Stimulated activated CD4-positive, alpha-beta T cell treated with anti-CD3 and anti-CD28 coated beads, Interleukin-2, amount 100 ng/mL, for 48 hours (primary cell): ENCODE data around the gene RAD51AP1.

Source experiments
- DNase-seq, 2 donors: peaks; one replicate each; pipeline ENCODE4 v3.0.0-alpha.2; 2020

The RAD51AP1 gene

DNA sequence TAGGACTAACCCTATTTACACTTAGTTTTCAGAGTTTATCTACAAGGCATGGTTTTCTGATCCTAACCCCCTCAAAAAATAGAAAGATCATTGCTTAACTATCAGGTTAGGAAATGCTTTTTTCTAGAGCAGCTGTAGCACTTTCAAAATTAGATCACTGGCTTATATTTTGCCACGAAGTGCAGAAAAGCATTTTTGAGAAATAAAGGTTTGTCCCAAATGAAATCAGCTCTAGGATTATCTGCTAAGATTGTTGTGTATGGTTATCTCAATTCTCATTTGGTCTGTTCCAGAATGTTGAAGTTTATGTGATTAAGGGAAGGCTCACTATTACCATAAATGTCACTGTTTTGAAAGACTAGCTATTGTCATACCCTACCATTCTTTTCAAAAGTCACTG, 13.5 kb downstream of the RAD51AP1 start:
- no peak for DNase-seq

- DNase-seq, result no peak
Measured at GRCh38 chr12:4553943-4554342, 15.3 kb downstream of the RAD51AP1 start.

GRCh38 chr12:4555804-4556203, 17.1 kb downstream of the RAD51AP1 start:
- no peak for DNase-seq

DNA sequence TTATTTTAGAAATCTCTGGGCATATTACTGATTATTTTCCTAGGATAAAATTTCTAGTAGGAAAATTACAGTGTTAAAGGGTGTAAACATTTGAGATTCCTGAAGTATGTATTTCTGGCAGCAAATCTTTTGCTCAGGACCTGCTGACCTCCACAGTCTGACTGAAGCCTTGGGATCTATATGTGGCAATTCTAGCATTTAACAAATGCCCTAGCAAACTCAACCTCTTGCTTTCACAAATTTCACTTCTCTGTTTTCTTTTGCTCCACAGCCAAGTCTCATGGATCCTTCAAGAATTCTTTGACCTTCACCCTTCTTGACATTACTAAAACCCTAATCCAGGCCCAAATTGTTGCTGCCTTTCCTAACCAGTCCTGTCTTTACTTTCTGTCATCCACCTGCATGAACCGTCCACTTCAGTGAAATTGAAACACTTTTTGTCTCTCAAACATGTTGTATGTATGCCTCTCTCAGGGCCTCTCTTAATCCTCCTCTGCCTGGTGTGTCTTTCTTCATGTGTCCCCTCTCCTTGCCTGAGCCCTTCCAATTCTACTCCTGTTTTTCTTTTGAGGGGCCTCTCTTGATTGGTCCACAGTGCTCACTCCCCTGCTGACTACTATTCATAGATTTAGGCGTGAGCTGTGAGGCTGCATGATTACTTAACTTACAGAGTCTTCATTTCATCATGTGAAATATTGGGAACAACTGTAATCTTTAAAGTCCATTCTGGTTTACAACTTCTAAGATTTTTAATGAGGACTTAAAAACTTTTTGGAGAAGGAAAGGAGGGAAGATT, 18.2 kb downstream of the RAD51AP1 start:
- DNase-seq, result no peak

DNA sequence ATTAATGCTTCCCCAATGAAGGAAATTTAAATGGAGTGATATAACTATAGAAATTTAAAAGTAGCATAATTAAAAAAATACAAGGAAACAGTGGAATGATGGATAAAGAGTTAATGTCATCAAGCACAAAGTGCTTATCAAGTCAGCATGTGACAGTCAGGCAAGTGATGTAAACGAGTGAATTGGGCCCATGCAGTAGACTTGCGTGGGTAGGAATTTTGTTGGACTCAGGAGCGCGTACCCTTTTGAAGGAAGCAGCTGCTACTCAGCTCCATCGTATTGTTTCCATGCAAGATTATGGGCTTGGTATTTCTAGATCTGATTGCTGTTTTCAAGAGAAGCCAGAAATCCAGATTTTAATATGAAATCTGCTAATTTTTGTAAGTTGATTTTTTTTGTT, 18.9 kb downstream of the RAD51AP1 start:
- DNase-seq, result no peak

DNA sequence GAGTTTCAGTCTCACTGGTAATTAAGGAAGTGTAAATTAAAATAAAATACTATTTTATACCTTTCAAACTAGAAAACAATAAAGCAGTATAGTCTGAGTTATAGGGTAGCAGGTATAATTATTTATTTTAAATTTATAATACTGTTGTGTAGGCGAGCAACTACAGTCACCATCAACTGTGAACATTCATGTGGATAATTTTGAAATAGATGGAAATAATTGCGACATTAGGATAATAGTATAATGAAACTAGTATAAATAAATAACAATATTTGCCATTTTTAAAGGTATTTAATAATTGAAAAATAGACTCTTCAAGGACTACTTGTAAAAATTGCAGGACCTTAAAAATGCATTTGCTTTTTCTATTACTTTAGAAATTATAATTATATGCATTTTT, 19.5 kb downstream of the RAD51AP1 start:
- no peak for DNase-seq

DNA sequence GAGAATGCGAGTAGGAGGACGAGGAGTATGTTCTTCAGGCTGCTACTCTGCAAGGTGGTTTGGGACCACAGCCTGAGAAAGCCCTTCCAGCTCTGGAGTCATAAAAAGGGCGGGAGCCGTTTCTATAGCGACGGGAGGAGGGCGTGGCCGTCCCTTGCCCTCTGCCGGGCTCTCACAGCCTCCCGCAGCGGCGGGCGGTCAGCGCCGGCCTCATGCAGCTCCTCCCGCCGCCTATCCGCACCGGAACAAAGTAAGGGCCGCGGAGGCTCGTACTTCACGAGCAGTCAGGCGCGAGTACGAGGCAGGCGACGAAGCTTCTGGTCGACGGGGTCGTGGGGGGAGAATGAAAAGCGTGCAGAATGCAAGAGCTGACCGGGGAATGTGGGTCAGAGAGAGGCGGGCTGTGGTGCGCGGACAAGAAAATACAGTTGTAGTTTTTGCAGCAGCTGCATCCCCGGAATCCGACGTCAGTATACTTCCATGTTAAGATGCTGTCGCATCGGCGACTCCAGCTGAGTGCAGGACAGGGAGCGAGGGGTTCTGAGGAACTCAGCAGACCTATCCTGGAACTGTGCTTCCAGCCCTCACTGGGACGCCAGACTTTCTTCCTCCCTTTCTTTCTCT, 23.5 kb downstream of the RAD51AP1 start, which contains the start of gene DYRK4:
Gene DYRK4, plus strand, starts transcription at position 175 of the 624 bp plus-strand sequence. Its CDS starts 38 bp downstream, at position 213.
- DNase-seq, result no peak

GRCh38 chr12:4563336-4563735, 24.6 kb downstream of the RAD51AP1 start:
- DNase-seq, result no peak

DNA sequence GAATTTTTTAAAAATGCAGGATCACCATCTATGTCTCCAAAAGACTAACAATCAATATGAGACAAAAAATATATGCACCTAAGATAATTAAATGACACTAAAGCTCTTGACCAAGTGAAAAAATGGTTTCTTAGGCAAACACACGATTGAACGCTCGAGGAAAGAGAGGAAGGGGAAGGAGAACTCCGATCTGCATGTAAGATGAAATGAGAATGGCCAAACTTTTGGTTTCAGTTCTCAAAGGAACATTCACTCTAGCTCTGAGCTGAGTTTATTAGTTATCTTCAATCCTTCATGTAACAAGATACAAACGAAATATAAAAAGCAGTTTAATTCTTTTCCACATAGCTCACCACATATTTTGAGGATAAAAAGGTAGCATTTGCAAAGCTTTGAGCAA, 26.1 kb downstream of the RAD51AP1 start:
- DNase-seq, result no peak

DNA sequence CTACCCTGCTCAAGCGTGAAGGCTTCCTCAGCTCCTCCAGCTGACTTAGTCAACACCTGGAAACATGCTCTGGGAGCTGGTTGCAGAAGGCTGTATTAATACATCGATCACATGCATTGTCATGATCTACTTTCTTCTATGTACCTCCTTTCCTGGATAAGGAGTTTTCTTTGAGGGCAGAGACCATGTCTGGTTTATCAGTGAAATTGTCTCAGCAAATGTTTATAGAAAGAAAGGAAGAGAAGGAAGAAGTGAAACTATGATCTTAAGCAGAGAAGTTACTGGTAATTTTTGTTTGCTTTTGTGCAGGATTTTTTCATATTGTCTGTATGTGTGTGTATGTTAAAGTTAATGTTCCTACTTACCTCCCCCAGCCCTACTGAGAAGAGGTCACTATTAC, 27.8 kb downstream of the RAD51AP1 start:
- no peak for DNase-seq

- no peak for DNase-seq
Measured at GRCh38 chr12:4567073-4567881, 28.6 kb downstream of the RAD51AP1 start.

DNA sequence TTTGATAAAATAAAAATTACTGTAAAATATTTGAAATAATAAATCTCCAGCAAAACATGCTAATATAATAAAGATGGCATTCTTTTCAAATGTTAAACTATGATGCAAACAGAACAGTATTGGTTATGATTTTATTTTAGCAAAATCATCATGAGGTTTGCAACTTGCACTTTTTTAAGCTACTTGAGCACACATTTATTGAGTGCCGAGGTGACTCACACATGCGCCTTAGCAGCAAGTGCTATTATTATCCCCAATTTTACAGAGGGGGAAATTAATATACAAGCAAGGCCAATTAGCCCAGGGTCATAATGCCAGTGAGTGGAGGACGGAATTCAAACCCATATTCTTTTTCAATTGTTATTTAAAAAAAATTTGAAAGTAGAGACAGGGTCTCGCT, 30.6 kb downstream of the RAD51AP1 start:
- no peak for DNase-seq

- DNase-seq, result no peak
Measured at GRCh38 chr12:4572680-4573079, 34.0 kb downstream of the RAD51AP1 start.

GRCh38 chr12:4579305-4580102, 40.8 kb downstream of the RAD51AP1 start:
- DNase-seq, result no peak

DNA sequence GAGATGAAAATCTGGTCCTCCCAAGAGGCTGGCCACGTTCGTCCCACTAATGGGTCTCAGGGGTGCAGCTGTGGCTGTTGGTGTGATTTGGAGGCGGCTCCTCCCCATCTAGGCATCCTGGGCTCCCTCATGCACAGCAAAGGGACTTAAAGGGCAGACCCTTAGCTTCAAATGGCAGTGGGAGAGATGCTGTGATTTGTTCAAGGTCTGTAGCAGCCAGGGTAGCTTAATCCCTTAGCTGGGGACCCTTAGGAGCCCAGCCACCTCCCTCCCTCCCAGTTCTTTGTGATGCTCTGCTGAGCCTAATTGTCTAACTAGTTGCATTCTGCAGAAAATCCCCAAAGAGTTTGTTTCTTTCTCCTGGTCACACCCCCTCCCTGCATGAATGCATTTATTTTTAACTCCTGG, 41.6 kb downstream of the RAD51AP1 start:
- DNase-seq, result no peak

- DNase-seq, result no peak
Measured at GRCh38 chr12:4584281-4584680, 45.6 kb downstream of the RAD51AP1 start.

GRCh38 chr12:4584896-4585295, 46.2 kb downstream of the RAD51AP1 start:
- no peak for DNase-seq

DNA sequence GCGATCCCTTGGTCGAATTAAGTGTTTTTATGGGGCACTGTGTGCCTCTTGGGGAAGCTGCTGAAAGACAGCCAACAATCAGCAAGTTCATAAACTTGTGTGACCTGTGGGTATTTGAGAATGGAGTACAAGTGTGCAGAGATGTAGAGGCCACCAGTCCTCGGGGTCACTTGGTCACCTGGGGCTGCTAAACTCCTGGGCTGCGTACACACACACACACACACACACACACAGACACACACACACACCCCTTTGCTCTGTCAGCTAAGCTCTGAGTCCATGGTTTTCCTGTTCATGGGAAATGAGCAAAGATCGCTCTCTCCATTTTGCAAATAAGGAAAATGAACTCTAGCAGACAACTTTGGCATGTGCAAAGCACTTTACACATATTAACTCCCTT, 47.8 kb downstream of the RAD51AP1 start:
- no peak for DNase-seq

- no peak for DNase-seq
Measured at GRCh38 chr12:4587108-4587507, 48.4 kb downstream of the RAD51AP1 start.

DNA sequence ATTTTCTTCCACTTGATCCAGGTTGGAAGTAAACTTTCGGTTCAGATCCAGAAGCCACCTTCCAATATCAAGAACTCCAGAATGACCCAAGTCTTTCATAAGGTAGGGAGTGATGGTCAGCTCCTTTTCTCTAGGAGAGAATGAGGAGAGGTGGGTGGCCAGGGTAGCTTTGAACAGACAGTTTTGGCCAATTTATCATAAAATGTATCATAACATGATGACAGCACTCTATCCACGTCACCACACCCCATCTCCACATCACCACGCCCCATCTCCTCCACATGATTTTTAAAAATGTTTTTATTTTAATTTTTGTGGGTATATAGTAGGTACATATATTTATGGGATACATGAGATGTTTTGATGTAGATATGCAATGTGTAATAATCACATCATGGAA, 50.2 kb downstream of the RAD51AP1 start:
- no peak for DNase-seq

- DNase-seq, result no peak
Measured at GRCh38 chr12:4589941-4590340, 51.3 kb downstream of the RAD51AP1 start.

DNA sequence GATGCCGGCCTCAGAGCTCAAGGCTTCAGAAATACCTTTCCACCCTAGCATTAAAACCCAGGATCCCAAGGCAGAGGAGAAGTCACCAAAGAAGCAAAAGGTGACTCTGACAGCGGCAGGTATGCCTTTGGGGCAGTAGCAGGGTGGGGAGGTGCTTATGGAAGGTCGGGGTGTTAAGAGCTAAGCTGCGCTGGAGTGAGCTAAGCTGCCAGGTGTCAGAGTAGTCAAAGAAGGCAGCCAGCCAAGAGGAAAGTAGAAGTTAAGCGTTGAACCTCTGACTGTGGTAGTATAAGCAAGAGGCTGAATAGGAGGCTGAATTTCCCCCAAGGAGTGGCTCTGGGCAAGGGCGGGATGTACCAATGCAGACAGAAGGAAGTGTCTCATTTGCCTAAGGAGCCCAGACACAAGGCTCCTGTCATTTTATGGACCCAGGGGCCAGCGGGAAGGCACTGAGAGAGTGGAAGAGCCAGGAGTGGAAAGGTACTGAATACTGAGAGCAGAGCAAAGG, 52.5 kb downstream of the RAD51AP1 start:
- no peak for DNase-seq

DNA sequence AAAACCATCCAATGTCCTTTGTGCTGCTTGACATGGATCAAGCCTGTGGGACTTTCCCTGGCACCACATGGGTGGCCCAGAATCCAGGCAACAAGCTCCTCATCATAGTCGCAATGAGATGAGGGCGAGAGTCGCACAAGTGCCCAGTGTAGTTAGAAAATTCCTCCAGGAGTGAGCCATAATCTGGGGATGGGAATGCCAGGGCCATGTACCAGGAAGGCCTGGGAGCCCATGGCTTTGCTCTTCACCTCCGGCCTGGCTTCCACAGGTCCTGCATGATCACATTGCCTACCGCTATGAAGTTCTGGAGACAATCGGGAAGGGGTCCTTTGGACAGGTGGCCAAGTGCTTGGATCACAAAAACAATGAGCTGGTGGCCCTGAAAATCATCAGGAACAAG, 57.2 kb downstream of the RAD51AP1 start:
- no peak for DNase-seq
